HepG2 (cell line): ENCODE data around the gene SRP14. TPM values are rescaled to one million over a fixed set of nuclear protein-coding genes. Genes with fewer than 3 reads are reported as not detected.

Experiments
- ATF3 ChIP-seq: sonication (generic); formaldehyde crosslinking; IDR thresholded peaks from 2 replicates; pipeline ENCODE4 v1.4.0; 2020; ENCODE audit warnings: missing genetic modification reagents
- BATF2 ChIP-seq: sonication (generic); formaldehyde crosslinking; IDR thresholded peaks from 2 replicates; pipeline ENCODE4 v1.8.0; 2022; ENCODE audit warnings: mild to moderate bottlenecking, missing genetic modification reagents, moderate library complexity
- DNMT1 ChIP-seq: sonication (generic); formaldehyde crosslinking; IDR thresholded peaks from 2 replicates; pipeline ENCODE4 v1.5.1; 2020; ENCODE audit warnings: mild to moderate bottlenecking, missing genetic modification reagents
- ERF ChIP-seq: IDR thresholded peaks from 2 replicates; pipeline ENCODE4 v1.6.1; 2018; ENCODE audit warnings: missing biosample characterization, missing genetic modification reagents
- FOXA3 ChIP-seq: IDR thresholded peaks from 2 replicates; pipeline ENCODE4 v1.6.1; 2016; ENCODE audit warnings: missing genetic modification reagents, missing compliant biosample characterization
- HMG20A ChIP-seq: IDR thresholded peaks from 2 replicates; pipeline ENCODE4 v1.6.1; 2016; ENCODE audit warnings: borderline replicate concordance
- HNRNPL ChIP-seq: fragments of 200-400 bp; formaldehyde crosslinking; IDR thresholded peaks from 2 replicates; pipeline ENCODE4 v1.6.1; 2017; ENCODE audit warnings: mild to moderate bottlenecking, low read depth, low read length
- PCBP2 ChIP-seq: fragments of 200-400 bp; formaldehyde crosslinking; optimal IDR thresholded peaks from 2 replicates; pipeline ENCODE3; 2018; ENCODE audit warnings: low read length, low read depth; ENCODE audit not compliant: poor library complexity, severe bottlenecking
- PITX1 ChIP-seq: sonication (generic); formaldehyde crosslinking; IDR thresholded peaks from 2 replicates; pipeline ENCODE4 v1.5.1; 2020; ENCODE audit warnings: mild to moderate bottlenecking, missing genetic modification reagents
- RAD51 ChIP-seq: fragments of 450-650 bp; IDR thresholded peaks from 2 replicates; pipeline ENCODE4 v1.6.1; 2016; ENCODE audit warnings: borderline replicate concordance
- SMAD3 ChIP-seq: sonication (generic); formaldehyde crosslinking; IDR thresholded peaks from 2 replicates; pipeline ENCODE4 v1.4.0; 2020; ENCODE audit warnings: missing genetic modification reagents
- ZBTB38 ChIP-seq: sonication (generic); formaldehyde crosslinking; IDR thresholded peaks from 2 replicates; pipeline ENCODE4 v1.5.1; 2020; ENCODE audit warnings: mild to moderate bottlenecking, missing genetic modification reagents
- ZNF749 ChIP-seq: sonication (generic); formaldehyde crosslinking; IDR thresholded peaks from 2 replicates; pipeline ENCODE4 v1.8.0; 2022; ENCODE audit warnings: mild to moderate bottlenecking, missing genetic modification reagents, moderate library complexity, borderline replicate concordance
- polyA plus RNA-seq, 8 experiments: library from polyadenylated mRNA; depleted of rRNA in 3 of 8; stranded (reverse) in 7 of 8; unstranded in 1 of 8; fragments of >200 nt; fragmentation: Illumina TruSeq in 4 of 8; extraction: Trizol in 4 of 8; gene quantifications; 2 replicates each; pipeline versions ENCODE4 v1.2.1 to v1.2.3, GENCODE V29; 2011 to 2016; ENCODE audit warnings: low read depth in 4 of 8, missing spikeins in 1 of 8, mixed read lengths in 1 of 8; ENCODE audit not compliant: insufficient read depth in 1 of 8
- total RNA-seq, 5 experiments: library from RNA; depleted of rRNA; stranded (reverse); fragments of >200 nt; fragmentation: Illumina TruSeq; extraction: Trizol; gene quantifications; 2 replicates each; pipeline ENCODE4 v1.2.3, GENCODE V29; 2016; ENCODE audit warnings: low read depth in 1 of 5
- TF ChIP-seq, protein P1 (sequence below): sonication (generic); formaldehyde crosslinking; IDR thresholded peaks from 2 replicates; pipeline ENCODE4 v1.9.0; 2021; ENCODE audit warnings: missing genetic modification reagents, mild to moderate bottlenecking, borderline replicate concordance
- TF ChIP-seq, protein P2 (sequence below): sonication (generic); formaldehyde crosslinking; IDR thresholded peaks from 2 replicates; pipeline ENCODE4 v1.4.0; 2020; ENCODE audit warnings: missing genetic modification reagents
- TF ChIP-seq, protein P3 (sequence below): sonication (generic); formaldehyde crosslinking; IDR thresholded peaks from 2 replicates; pipeline ENCODE4 v1.4.0; 2020; ENCODE audit warnings: missing genetic modification reagents
- TF ChIP-seq, protein P4 (sequence below): sonication (generic); formaldehyde crosslinking; IDR thresholded peaks from 2 replicates; pipeline ENCODE4 v1.5.0; 2020; ENCODE audit warnings: missing genetic modification reagents

The SRP14 gene
- total and polyA plus RNA-seq, 2 of the 13 experiments (the other 11 are each of a cell fraction or from before 2014, with no cell fraction given) = 208 to 356 TPM

GRCh38 chr15:40038638-40039543 is at the start of gene SRP14 (continued):
- TF ChIP-seq ZNF749 (peak; percentile 51; the same call in 1 of the 2 replicates), PITX1 (CRISPR knock-in tag) (peak; percentile 89), ATF3 (CRISPR knock-in tag) (no peak), ZBTB38 (CRISPR knock-in tag) (peak; percentile 76; the same call in 1 of the 2 replicates), BATF2 (no peak), PCBP2 (no peak), RAD51 (no peak), SMAD3 (CRISPR knock-in tag) (peak; percentile 22; the same call in 1 of the 2 replicates), FOXA3 (CRISPR knock-in tag) (0 out of 2 replicates have a peak, but pooled peaks have one; percentile 44), HMG20A (CRISPR knock-in tag) (peak; percentile 16; the same call in 1 of the 2 replicates), DNMT1 (CRISPR knock-in tag) (no peak), HNRNPL (0 out of 2 replicates have a peak, but pooled peaks have one; percentile 72), ERF (CRISPR knock-in tag) (peak; percentile 82)
- TF ChIP-seq, protein P1, sequence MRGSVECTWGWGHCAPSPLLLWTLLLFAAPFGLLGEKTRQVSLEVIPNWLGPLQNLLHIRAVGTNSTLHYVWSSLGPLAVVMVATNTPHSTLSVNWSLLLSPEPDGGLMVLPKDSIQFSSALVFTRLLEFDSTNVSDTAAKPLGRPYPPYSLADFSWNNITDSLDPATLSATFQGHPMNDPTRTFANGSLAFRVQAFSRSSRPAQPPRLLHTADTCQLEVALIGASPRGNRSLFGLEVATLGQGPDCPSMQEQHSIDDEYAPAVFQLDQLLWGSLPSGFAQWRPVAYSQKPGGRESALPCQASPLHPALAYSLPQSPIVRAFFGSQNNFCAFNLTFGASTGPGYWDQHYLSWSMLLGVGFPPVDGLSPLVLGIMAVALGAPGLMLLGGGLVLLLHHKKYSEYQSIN (CRISPR knock-in tag) = no peak
- TF ChIP-seq, protein P2, sequence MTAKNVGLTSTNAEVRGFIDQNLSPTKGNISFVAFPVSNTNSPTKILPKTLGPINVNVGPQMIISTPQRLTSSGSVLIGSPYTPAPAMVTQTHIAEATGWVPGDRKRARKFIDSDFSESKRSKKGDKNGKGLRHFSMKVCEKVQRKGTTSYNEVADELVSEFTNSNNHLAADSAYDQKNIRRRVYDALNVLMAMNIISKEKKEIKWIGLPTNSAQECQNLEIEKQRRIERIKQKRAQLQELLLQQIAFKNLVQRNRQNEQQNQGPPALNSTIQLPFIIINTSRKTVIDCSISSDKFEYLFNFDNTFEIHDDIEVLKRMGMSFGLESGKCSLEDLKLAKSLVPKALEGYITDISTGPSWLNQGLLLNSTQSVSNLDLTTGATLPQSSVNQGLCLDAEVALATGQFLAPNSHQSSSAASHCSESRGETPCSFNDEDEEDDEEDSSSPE = peak; percentile 39; the same call in 1 of the 2 replicates
- TF ChIP-seq, protein P3, sequence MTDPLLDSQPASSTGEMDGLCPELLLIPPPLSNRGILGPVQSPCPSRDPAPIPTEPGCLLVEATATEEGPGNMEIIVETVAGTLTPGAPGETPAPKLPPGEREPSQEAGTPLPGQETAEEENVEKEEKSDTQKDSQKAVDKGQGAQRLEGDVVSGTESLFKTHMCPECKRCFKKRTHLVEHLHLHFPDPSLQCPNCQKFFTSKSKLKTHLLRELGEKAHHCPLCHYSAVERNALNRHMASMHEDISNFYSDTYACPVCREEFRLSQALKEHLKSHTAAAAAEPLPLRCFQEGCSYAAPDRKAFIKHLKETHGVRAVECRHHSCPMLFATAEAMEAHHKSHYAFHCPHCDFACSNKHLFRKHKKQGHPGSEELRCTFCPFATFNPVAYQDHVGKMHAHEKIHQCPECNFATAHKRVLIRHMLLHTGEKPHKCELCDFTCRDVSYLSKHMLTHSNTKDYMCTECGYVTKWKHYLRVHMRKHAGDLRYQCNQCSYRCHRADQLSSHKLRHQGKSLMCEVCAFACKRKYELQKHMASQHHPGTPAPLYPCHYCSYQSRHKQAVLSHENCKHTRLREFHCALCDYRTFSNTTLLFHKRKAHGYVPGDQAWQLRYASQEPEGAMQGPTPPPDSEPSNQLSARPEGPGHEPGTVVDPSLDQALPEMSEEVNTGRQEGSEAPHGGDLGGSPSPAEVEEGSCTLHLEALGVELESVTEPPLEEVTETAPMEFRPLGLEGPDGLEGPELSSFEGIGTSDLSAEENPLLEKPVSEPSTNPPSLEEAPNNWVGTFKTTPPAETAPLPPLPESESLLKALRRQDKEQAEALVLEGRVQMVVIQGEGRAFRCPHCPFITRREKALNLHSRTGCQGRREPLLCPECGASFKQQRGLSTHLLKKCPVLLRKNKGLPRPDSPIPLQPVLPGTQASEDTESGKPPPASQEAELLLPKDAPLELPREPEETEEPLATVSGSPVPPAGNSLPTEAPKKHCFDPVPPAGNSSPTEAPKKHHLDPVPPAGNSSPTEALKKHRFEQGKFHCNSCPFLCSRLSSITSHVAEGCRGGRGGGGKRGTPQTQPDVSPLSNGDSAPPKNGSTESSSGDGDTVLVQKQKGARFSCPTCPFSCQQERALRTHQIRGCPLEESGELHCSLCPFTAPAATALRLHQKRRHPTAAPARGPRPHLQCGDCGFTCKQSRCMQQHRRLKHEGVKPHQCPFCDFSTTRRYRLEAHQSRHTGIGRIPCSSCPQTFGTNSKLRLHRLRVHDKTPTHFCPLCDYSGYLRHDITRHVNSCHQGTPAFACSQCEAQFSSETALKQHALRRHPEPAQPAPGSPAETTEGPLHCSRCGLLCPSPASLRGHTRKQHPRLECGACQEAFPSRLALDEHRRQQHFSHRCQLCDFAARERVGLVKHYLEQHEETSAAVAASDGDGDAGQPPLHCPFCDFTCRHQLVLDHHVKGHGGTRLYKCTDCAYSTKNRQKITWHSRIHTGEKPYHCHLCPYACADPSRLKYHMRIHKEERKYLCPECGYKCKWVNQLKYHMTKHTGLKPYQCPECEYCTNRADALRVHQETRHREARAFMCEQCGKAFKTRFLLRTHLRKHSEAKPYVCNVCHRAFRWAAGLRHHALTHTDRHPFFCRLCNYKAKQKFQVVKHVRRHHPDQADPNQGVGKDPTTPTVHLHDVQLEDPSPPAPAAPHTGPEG (CRISPR knock-in tag) = no peak
- TF ChIP-seq, protein P4, sequence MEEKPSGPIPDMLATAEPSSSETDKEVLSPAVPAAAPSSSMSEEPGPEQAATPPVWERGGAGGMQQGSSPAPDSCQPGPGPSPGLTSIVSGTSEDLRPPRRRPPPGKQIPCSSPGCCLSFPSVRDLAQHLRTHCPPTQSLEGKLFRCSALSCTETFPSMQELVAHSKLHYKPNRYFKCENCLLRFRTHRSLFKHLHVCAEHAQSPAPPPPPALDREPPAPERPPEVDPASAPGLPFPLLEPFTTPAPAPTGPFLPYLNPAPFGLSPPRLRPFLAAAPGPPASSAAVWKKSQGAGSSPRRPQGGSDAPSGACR = no peak
